ENCODE measurements around the gene CMC2. TPM values are rescaled to one million over a fixed set of nuclear protein-coding genes. Genes with fewer than 3 reads are reported as not detected.
A peak's percentile ranks its signal among the peaks of the same experiment; 100 is the strongest.

CMC2 gene
- total and polyA plus RNA-seq, 9 of the 15 experiments (the other 6 are each of a cell fraction or from before 2014, with no cell fraction given): 122 to 501 (median 172) TPM

GRCh38 chr16:80993307-80993706 is 13.4 kb downstream of the CMC2 start (continued):
- TF ChIP-seq, protein P1, sequence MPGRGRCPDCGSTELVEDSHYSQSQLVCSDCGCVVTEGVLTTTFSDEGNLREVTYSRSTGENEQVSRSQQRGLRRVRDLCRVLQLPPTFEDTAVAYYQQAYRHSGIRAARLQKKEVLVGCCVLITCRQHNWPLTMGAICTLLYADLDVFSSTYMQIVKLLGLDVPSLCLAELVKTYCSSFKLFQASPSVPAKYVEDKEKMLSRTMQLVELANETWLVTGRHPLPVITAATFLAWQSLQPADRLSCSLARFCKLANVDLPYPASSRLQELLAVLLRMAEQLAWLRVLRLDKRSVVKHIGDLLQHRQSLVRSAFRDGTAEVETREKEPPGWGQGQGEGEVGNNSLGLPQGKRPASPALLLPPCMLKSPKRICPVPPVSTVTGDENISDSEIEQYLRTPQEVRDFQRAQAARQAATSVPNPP (IDR thresholded peaks at IDR 0.05; ENCODE audit: borderline replicate concordance, insufficient read depth, insufficient read length): no peak
- TF ChIP-seq ZNF76 (CRISPR knock-in tag; IDR thresholded peaks at IDR 0.05; ENCODE audit: borderline replicate concordance) (no peak), BCOR (IDR thresholded peaks at IDR 0.05) (no peak), ZBTB17 (CRISPR knock-in tag; IDR thresholded peaks at IDR 0.05) (no peak), DPF2 (IDR thresholded peaks at IDR 0.05) (peak; percentile 87), HDGF (IDR thresholded peaks at IDR 0.05) (no peak), CEBPG (CRISPR knock-in tag; IDR thresholded peaks at IDR 0.05) (no peak), CEBPG (tag; conservative IDR thresholded peaks at IDR 0.05 in 1 of 2, IDR thresholded peaks at IDR 0.05 in 1 of 2) (0 out of 4 replicates have a peak, but pooled peaks of 1 of the 2 experiments have one; percentile 21), HIVEP1 (CRISPR knock-in tag; IDR thresholded peaks at IDR 0.05) (no peak), MTA3 (IDR thresholded peaks at IDR 0.05; ENCODE audit: borderline replicate concordance) (no peak), MCM7 (IDR thresholded peaks at IDR 0.05) (no peak), STAT6 (CRISPR knock-in tag; IDR thresholded peaks at IDR 0.05) (no peak), PRMT5 (CRISPR knock-in tag; IDR thresholded peaks at IDR 0.05) (no peak), KDM1A (IDR thresholded peaks at IDR 0.05) (no peak), FUS (optimal IDR thresholded peaks at IDR 0.05; ENCODE audit: low read depth, low read length) (no peak)
- TF ChIP-seq, protein P2, sequence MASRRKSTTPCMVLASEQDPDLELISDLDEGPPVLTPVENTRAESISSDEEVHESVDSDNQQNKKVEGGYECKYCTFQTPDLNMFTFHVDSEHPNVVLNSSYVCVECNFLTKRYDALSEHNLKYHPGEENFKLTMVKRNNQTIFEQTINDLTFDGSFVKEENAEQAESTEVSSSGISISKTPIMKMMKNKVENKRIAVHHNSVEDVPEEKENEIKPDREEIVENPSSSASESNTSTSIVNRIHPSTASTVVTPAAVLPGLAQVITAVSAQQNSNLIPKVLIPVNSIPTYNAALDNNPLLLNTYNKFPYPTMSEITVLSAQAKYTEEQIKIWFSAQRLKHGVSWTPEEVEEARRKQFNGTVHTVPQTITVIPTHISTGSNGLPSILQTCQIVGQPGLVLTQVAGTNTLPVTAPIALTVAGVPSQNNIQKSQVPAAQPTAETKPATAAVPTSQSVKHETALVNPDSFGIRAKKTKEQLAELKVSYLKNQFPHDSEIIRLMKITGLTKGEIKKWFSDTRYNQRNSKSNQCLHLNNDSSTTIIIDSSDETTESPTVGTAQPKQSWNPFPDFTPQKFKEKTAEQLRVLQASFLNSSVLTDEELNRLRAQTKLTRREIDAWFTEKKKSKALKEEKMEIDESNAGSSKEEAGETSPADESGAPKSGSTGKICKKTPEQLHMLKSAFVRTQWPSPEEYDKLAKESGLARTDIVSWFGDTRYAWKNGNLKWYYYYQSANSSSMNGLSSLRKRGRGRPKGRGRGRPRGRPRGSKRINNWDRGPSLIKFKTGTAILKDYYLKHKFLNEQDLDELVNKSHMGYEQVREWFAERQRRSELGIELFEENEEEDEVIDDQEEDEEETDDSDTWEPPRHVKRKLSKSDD (conservative IDR thresholded peaks at IDR 0.05; ENCODE audit: low read length): no peak
